Fibroblast of mammary gland (primary cell): Measurements from ENCODE around the gene WDR70.
A peak's percentile ranks its signal among the peaks of the same experiment; 100 is the strongest.

Source experiments
- DNase-seq: peaks from one replicate; pipeline ENCODE4 v3.0.0-alpha.2; 2010; ENCODE audit warnings: low read depth
- H3K4me3 ChIP-seq: 2 replicates; pipeline ENCODE4 v1.5.1; 2011; ENCODE audit warnings: low read depth, mild to moderate bottlenecking, low read length, moderate library complexity; ENCODE audit not compliant: control insufficient read depth
- CTCF ChIP-seq: conservative IDR thresholded peaks from 2 replicates; pipeline ENCODE4 v1.5.1; 2011; ENCODE audit warnings: low read depth, low read length, inconsistent platforms; ENCODE audit not compliant: control insufficient read depth, insufficient read depth

WDR70 gene

GRCh38 chr5:37730896-37731455 lies 351.9 kb downstream of the WDR70 start:
- no peak for TF ChIP-seq CTCF
- DNase-seq: no peak
- H3K4me3 ChIP-seq: no peak overlapping the region

- no peak for TF ChIP-seq CTCF
- no peak overlapping the region for H3K4me3 ChIP-seq
- no peak for DNase-seq
Observed at GRCh38 chr5:37734114-37734513, 355.0 kb downstream of the WDR70 start.

- TF ChIP-seq CTCF: no peak
- peak; percentile 37 for DNase-seq
- no peak overlapping the region for H3K4me3 ChIP-seq
Observed at GRCh38 chr5:37735649-37736347, 356.7 kb downstream of the WDR70 start.

- no peak overlapping the region for H3K4me3 ChIP-seq
- no peak for DNase-seq
- no peak for TF ChIP-seq CTCF
Observed at GRCh38 chr5:37736397-37736796, 357.3 kb downstream of the WDR70 start.

GRCh38 chr5:37737326-37738056 lies 358.4 kb downstream of the WDR70 start:
- no peak for DNase-seq
- no peak overlapping the region for H3K4me3 ChIP-seq
- TF ChIP-seq CTCF: no peak

- H3K4me3 ChIP-seq: no peak overlapping the region
- no peak for TF ChIP-seq CTCF
- peak; percentile 97 for DNase-seq
Observed at GRCh38 chr5:37738057-37738691, 359.1 kb downstream of the WDR70 start.
